Measurements from ENCODE around the gene ZNF507. TPM values are rescaled to one million over a fixed set of nuclear protein-coding genes. Genes with fewer than 3 reads are reported as not detected.
"Not testable (repeated sequence)": the region's sequence is repeated elsewhere in the genome, so short reads cannot be mapped to it uniquely, and the experiment has no call there.

ZNF507 gene
- total RNA-seq, 3 donors from 2014 or later = 18.4 to 29.5 (median 21.6) TPM

- H3K4me3 ChIP-seq = no peak overlapping the region
- TF ChIP-seq, protein P1, sequence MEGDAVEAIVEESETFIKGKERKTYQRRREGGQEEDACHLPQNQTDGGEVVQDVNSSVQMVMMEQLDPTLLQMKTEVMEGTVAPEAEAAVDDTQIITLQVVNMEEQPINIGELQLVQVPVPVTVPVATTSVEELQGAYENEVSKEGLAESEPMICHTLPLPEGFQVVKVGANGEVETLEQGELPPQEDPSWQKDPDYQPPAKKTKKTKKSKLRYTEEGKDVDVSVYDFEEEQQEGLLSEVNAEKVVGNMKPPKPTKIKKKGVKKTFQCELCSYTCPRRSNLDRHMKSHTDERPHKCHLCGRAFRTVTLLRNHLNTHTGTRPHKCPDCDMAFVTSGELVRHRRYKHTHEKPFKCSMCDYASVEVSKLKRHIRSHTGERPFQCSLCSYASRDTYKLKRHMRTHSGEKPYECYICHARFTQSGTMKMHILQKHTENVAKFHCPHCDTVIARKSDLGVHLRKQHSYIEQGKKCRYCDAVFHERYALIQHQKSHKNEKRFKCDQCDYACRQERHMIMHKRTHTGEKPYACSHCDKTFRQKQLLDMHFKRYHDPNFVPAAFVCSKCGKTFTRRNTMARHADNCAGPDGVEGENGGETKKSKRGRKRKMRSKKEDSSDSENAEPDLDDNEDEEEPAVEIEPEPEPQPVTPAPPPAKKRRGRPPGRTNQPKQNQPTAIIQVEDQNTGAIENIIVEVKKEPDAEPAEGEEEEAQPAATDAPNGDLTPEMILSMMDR (IDR thresholded peaks at IDR 0.05) = no peak
- no peaks in the 10 kb centered on the region for H3K9me3 ChIP-seq
- DNase-seq = no peak
- intact Hi-C loops (cut with DNase I, micrococcal nuclease) = no loop called here
- no peak for ATAC-seq
- H3K4me1 ChIP-seq (ENCODE audit: low read depth) = no peaks in the 10 kb centered on the region
- no peaks in the 10 kb centered on the region for H3K36me3 ChIP-seq (ENCODE audit: low read depth)
Observed at GRCh38 chr19:32416749-32417456, 71.5 kb downstream of the ZNF507 start.

DNA sequence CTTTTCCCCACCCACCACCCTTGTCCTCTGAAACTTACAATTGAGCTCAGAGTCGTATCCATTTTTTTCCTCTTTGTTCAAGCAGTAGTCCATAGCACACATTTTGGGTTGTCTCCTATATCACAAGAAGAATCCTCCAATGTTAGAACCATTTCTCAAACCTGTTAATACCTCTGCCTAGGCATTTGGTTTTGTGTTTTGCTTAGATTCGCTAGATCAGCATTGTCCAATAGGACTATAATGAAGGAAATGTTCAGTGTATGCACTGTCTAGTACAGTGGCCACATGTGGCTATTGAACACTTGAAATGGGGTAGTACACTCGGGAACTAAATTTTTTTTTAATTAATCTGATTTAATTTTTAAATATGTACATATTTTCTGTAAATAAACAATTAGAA, 72.7 kb downstream of the ZNF507 start:
- Histone ChIP-seq H3K9me3 (no peaks in the 10 kb centered on the region), H3K36me3 (ENCODE audit: low read depth) (no peaks in the 10 kb centered on the region), H3K4me3 (no peak overlapping the region), H3K4me1 (ENCODE audit: low read depth) (no peaks in the 10 kb centered on the region)
- intact Hi-C loops (cut with DNase I, micrococcal nuclease) = no loop called here
- DNase-seq = no peak
- TF ChIP-seq, protein P1 (IDR thresholded peaks at IDR 0.05) = no peak
- no peak for ATAC-seq

DNA sequence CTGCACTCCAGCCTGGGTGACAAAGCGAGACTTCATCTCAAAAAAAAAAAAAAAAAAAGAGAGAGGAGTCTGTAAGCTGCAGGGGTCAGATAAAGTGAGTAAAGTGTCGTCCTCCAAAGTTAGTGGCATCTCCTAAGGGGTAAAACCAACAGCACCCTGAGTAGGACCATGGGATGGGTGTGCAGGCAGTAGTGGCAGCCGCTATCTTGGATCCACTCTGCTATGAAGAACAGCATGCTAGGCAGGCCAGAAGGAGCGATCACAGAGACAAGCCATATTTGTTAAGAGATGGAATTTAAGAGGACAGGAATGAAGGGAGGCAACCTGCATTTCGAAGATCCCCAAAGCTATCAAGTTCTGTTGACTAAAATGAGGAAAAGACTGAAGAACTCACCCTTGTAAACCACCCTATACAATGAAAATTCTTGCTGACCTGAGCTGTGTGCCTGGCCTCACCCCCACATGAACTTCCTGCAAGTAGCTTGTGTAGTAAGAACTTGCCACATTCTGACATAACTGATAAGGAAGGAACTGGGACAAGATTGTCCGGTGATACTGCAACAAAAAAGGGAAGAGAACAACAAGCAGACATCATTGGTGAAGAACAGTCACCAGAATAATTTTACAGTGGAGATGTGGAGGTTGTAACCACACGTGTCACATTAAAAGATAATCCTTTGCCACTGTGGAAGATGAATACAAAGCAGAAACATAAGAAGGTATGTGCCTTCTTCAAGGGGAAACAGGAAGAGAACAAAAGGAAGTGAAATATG, 76.4 kb downstream of the ZNF507 start:
- TF ChIP-seq, protein P1 (IDR thresholded peaks at IDR 0.05) = no peak
- no peaks in the 10 kb centered on the region for H3K9me3 ChIP-seq
- no peak overlapping the region for H3K4me3 ChIP-seq
- DNase-seq (no peak), ATAC-seq (peak; percentile 56)
- intact Hi-C loops (cut with DNase I, micrococcal nuclease) = no loop called here
- no peaks in the 10 kb centered on the region for H3K4me1 ChIP-seq (ENCODE audit: low read depth)
- H3K36me3 ChIP-seq (ENCODE audit: low read depth) = no peaks in the 10 kb centered on the region

- TF ChIP-seq, protein P1 (IDR thresholded peaks at IDR 0.05) = no peak
- intact Hi-C loops (cut with DNase I, micrococcal nuclease) = no loop called here
- H3K4me3 ChIP-seq = no peak overlapping the region
- H3K4me1 ChIP-seq (ENCODE audit: low read depth) = no peaks in the 10 kb centered on the region
- H3K9me3 ChIP-seq = no peaks in the 10 kb centered on the region
- no peaks in the 10 kb centered on the region for H3K36me3 ChIP-seq (ENCODE audit: low read depth)
- ATAC-seq (no peak), DNase-seq (no peak)
Observed at GRCh38 chr19:32422435-32422834, 77.0 kb downstream of the ZNF507 start.

- intact Hi-C loops (cut with DNase I, micrococcal nuclease); ATAC-seq; DNase-seq; H3K4me3 ChIP-seq; H3K9me3 ChIP-seq; H3K36me3 ChIP-seq (ENCODE audit: low read depth); H3K4me1 ChIP-seq (ENCODE audit: low read depth): not testable (repeated sequence)
Observed at GRCh38 chr19:32423944-32424343, 78.5 kb downstream of the ZNF507 start.

DNA sequence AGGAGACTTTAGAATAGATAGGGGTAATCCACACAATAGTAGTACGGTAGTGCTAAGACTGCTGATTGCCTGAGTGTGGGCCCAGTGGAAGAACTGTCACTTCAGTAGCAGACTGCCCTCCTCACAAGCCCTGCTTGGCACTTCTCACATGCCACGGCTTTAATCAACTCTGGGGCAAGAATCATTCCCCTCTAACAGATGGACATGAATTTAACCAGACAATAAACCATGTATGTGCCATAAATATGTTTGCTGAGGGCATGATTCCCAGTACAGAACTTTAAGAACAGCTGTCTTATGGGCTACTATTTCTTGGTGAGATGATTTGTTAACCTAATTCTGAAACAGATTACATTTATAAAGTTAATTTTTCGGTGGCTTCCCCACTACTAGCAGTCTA, 82.1 kb downstream of the ZNF507 start:
- ATAC-seq (no peak), DNase-seq (no peak)
- TF ChIP-seq, protein P1 (IDR thresholded peaks at IDR 0.05) = no peak
- Histone ChIP-seq H3K9me3 (no peaks in the 10 kb centered on the region), H3K4me3 (no peak overlapping the region), H3K36me3 (ENCODE audit: low read depth) (no peaks in the 10 kb centered on the region), H3K4me1 (ENCODE audit: low read depth) (no peaks in the 10 kb centered on the region)
- intact Hi-C loops (cut with DNase I, micrococcal nuclease) = no loop called here

Measured in mucosa of descending colon (tissue), 3 donors.